Activated T-cell treated with anti-CD3 and anti-CD28 coated beads for 4 hours (primary cell): ENCODE data around the gene CDCA7.
"Not testable (repeated sequence)": the region's sequence is repeated elsewhere in the genome, so short reads cannot be mapped to it uniquely, and the experiment has no call there.

Source experiments
- DNase-seq: peaks from one replicate; pipeline ENCODE4 v3.0.0-alpha.2; 2020

Gene CDCA7

GRCh38 chr2:173354582-173355131, at the start of gene CDCA7:
CDCA7 (plus strand) TSS chr2:173354872; CDS start chr2:173354964, 92 bp downstream.
- DNase-seq, result peak; percentile 22

GRCh38 chr2:173305303-173305702, 49.4 kb upstream of the CDCA7 start:
- DNase-seq, result no peak

DNA sequence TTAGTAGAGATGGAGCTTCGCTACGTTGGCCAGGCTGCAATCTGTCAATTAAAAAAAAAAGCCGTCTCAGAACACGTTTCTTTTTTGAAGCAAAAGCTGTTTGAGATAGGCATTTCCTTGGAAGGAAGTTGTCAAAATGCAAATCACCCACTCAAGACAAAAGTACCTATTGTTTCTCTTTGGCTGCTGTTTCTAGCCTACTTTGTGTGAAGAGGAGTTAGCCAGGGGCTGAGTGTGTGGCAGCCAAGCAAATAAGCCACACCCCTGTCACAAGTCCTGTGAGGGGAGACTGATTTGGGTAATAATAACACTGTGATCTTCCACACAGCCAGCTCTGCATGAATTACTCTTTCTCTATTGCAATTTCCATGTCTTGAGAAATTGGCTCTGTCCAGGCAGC, 47.4 kb upstream of the CDCA7 start:
- DNase-seq, result no peak

- not testable (repeated sequence) for DNase-seq
These were observed 45.3 kb upstream of the CDCA7 start for GRCh38 chr2:173309370-173309769.

- DNase-seq, result no peak
These were observed 42.6 kb upstream of the CDCA7 start for GRCh38 chr2:173311844-173312606.

- no peak for DNase-seq
These were observed 31.3 kb upstream of the CDCA7 start for GRCh38 chr2:173323371-173323770.

DNA sequence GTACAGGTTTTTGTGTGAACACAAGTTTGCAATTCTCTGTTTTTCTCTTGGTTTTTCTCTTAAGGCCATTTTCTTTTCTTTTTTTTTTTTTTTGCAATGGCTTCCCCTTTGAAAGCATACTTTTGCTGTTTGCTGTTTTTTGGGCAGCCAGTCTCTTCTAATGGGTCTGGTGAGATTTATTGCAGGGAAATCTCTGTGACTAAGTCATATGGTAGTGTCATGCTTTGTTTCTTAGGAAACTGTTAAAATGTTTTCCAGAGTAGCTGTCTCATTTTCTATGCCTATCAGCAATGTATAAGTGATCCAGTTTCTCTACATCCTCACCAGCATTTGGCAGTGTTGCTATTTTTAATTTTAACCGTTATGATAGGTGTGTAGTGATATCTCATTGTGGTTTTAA, 27.9 kb upstream of the CDCA7 start:
- no peak for DNase-seq

GRCh38 chr2:173327421-173327820, 27.3 kb upstream of the CDCA7 start:
- DNase-seq, result no peak

- DNase-seq, result not testable (repeated sequence)
These were observed 21.7 kb upstream of the CDCA7 start for GRCh38 chr2:173333003-173333402.

GRCh38 chr2:173339807-173340206, 14.9 kb upstream of the CDCA7 start:
- no peak for DNase-seq

DNA sequence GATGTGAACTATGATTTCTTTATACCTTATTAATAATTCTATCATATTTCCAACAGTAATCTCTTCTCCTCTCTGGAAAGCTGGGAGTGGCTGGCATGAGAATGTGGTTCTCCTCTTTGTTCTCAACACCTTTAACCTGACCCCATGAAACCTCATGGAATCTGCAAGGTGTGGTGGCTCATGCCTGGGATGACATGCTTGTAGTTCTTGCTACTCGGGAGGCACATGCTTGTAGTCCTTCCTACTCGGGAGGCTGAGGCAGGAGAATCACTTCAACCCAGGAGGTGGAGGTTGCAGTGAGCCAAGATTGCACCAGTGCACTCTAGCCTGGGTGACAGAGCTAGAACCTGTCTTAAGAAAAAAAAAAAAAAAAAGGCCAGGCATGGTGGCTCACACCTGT, 10.8 kb upstream of the CDCA7 start:
- no peak for DNase-seq

- DNase-seq, result no peak
These were observed 8.6 kb upstream of the CDCA7 start for GRCh38 chr2:173346035-173346434.

- no peak for DNase-seq
These were observed 7.1 kb upstream of the CDCA7 start for GRCh38 chr2:173347305-173348168.

DNA sequence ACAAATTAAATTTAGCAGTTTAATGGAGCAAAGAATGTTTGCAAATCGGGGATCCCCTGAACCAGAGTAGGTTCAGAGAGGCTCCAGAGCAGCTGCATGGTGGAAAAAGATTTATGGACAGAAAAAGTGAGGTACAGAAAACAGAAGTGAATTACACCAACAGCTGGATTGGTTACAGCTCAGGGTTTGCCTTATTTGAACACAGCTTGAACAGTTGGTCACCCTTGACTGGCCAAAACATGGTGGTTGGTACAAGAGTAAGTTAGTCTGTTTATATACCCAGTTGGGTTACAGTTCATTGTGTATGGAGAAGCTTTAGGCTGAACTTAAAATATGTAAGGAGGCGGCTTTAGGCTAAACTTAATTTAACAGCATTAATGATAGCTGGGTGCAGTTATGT, 5.4 kb upstream of the CDCA7 start:
- no peak for DNase-seq

DNA sequence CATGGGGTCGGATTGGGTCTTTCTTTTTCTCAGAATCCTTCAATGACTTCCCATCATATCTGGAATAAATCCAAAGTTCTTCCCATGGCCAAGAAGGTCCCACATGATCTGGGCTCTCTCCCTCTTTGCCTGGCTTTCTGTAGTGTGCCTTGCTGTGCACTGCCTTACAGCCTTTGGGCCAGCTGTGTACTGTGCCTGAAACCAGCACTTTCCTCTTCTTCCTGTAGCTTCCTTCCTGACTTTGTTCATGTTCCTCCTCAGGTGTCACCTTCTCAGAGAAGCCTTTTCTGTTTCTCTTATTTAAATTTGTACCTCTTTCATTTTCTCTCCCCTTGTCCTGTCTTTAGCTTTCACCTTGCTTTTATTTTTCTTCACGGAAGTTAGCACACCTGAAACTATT, 4.3 kb upstream of the CDCA7 start:
- DNase-seq, result no peak

DNA sequence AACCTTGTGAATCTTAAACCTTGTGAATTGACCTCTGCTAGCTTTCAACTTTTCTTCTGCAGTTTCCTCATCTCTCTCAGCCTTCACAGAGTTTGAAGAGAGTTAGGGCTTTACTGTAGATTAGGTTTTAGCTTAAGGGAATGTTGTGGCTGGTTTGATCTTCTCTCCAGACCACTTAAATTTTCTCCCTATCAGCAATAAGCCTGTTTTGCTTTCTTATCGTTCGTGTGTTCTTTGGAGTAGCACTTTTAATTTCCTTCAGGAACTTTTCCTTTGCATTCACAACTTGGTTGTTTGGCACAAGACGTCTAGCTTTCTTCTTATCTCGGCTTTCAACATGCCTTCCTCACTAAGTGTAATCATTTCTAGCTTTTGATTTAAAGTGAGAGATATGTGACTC, 2.8 kb upstream of the CDCA7 start:
- DNase-seq, result no peak

GRCh38 chr2:173353556-173353955, 1.1 kb upstream of the CDCA7 start:
- no peak for DNase-seq

- DNase-seq, result no peak
These were observed 545 bp upstream of the CDCA7 start for GRCh38 chr2:173354073-173354581.

GRCh38 chr2:173355132-173355865, 627 bp downstream of the CDCA7 start:
- no peak for DNase-seq

GRCh38 chr2:173355866-173356508, 1.3 kb downstream of the CDCA7 start:
- DNase-seq, result no peak

DNA sequence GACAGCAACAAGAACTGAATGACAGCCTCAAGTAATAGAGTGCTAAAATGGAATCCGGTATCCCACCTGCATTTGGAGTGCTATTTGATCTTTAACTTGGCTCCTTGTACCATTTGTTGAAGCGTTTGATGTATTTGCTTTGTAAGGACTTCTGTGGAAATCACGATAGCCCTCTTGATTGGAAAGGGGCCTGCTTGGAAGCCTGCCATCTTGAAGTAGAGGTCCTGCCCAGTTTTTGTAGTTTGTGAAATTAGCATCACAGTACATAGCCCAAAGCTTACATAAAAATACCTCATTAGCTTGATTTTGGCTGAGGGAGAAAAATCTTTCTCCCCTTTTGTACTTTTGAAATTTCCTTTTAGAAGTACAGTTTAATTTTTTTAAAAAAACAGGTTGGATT, 2.7 kb downstream of the CDCA7 start:
- no peak for DNase-seq

DNA sequence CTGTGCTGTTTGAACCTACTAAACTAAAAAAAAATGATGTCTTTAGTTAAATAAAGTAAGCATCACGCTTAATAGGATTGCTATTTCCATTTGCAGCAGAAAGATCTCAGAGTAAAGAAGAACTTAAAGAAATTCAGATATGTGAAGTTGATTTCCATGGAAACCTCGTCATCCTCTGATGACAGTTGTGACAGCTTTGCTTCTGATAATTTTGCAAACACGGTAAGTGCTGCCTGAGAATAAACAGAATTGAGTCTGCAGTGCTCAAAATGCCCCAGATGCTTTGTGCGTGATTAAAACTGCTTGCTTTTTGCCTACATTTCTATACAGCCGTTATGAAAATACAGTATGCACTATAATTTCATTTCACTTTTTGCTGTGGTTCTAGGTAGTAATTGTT, 3.9 kb downstream of the CDCA7 start:
- no peak for DNase-seq
